K562 (cell line): ENCODE measurements around the gene NANS. TPM values are rescaled to one million over a fixed set of nuclear protein-coding genes. Genes with fewer than 3 reads are reported as not detected.

Experiments used
- BRF1 ChIP-seq: IDR thresholded peaks from 3 replicates; pipeline ENCODE4 v1.6.1; 2011; ENCODE audit warnings: borderline replicate concordance, mild to moderate bottlenecking; ENCODE audit not compliant: insufficient read length; ENCODE audit errors: extremely low read depth
- CC2D1A ChIP-seq: fragments of 450-650 bp; IDR thresholded peaks from 2 replicates; pipeline ENCODE4 v1.6.1; 2017; ENCODE audit warnings: mild to moderate bottlenecking
- NEUROD1 ChIP-seq: fragments of 150-350 bp; IDR thresholded peaks from 2 replicates; pipeline ENCODE4 v1.6.1; 2014; ENCODE audit warnings: borderline replicate concordance, low read length, low read depth; ENCODE audit not compliant: partially characterized antibody
- THRAP3 ChIP-seq: fragments of 450-650 bp; IDR thresholded peaks from 2 replicates; pipeline ENCODE4 v1.6.1; 2016; ENCODE audit warnings: mild to moderate bottlenecking, inconsistent platforms, borderline replicate concordance
- ZNF124 ChIP-seq: sonication (generic); formaldehyde crosslinking; IDR thresholded peaks from 2 replicates; pipeline ENCODE4 v1.8.1; 2022; ENCODE audit warnings: missing genetic modification reagents
- ZNF133 ChIP-seq: fragments of 250-450 bp; sonication (Bioruptor Pico); IDR thresholded peaks from 2 replicates; pipeline ENCODE4 v1.4.0; 2020; ENCODE audit warnings: mild to moderate bottlenecking
- ZNF408 ChIP-seq: fragments of 250-450 bp; sonication (Bioruptor Pico); IDR thresholded peaks from 2 replicates; pipeline ENCODE4 v1.4.0; 2020; ENCODE audit warnings: low read depth, mild to moderate bottlenecking, moderate library complexity
- ZNF696 ChIP-seq: fragments of 250-450 bp; sonication (Bioruptor Pico); conservative IDR thresholded peaks from 2 replicates; pipeline ENCODE4 v1.4.0; 2020; ENCODE audit warnings: mild to moderate bottlenecking, moderate library complexity
- polyA plus RNA-seq, 8 experiments: library from polyadenylated mRNA; depleted of rRNA in 4 of 8; stranded (reverse) in 5 of 8; unstranded in 3 of 8; fragments of >200 nt; fragmentation: Nextera tagmentation in 2 of 8; fragmentation: Illumina TruSeq in 1 of 8; extraction: Ambion mirVana in 2 of 8; extraction: Trizol in 1 of 8; gene quantifications; 2 replicates each; pipeline versions ENCODE4 v1.2.1 to v1.2.3, GENCODE V29; 2011 to 2014; ENCODE audit warnings: inconsistent platforms in 1 of 8, missing spikeins in 1 of 8
- total RNA-seq, 7 experiments: library from RNA; depleted of rRNA in 6 of 7; stranded (reverse); fragments of >200 nt in 6 of 7; fragmentation: Illumina TruSeq in 2 of 7; extraction: Trizol in 2 of 7; gene quantifications; 2 replicates each; pipeline versions ENCODE4 v1.2.1 to v1.2.3, GENCODE V29; 2011 to 2021; ENCODE audit warnings: low replicate concordance in 1 of 7
- TF ChIP-seq, protein P1 (sequence below), 2 experiments: fragments of 450-650 bp; IDR thresholded peaks; 2 replicates each; pipeline ENCODE4 v1.6.1; 2016; ENCODE audit warnings: mild to moderate bottlenecking in 2 of 2, borderline replicate concordance in 1 of 2, low read depth in 1 of 2, moderate library complexity in 1 of 2

NANS gene
- total and polyA plus RNA-seq, 9 of the 15 experiments (the other 6 are each of a cell fraction or from before 2014, with no cell fraction given), result 37.1 to 181 (median 137) TPM

DNA sequence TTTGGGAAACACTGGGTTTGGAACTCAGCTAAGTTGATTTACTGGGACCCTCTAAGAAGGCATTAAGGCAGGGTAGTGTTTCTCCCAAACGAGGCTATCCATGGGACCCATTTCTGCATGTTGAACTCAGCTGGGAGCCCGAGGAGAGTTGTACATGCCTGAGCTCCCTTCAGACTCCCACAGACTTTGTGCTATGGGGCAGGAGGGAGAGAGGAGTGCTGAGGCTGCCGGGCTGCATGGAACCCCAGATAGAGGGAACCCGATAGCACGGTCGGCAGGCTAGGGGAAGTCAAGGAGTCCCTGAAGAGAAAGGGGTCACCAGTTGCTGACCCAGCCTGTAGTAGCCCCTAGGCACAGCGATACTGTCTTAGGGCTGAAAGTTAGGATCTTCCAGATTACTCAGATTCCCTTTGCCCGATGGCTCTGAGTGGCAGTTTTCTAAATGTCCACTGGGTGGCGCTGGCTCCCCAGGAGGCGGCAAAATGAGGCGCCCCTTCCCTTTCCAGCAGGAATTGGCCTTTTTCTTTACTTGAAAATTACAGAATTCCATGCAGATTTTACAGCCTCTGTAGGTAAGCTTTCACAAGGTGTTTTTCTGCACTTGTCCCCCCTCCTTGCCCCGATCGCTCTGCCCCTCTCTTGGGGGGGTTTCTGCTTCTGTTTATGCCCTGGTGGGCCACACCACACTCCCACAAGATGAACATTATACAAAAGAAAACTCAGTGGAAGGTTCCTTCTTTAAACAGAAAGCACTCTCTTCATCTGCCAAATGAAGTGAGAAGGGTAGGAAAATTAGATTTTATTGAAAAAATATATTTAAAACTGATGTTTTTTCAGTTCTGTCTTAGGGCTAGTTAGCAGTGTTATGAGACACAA, 17.8 kb downstream of the NANS start (continued):
- TF ChIP-seq, protein P1, sequence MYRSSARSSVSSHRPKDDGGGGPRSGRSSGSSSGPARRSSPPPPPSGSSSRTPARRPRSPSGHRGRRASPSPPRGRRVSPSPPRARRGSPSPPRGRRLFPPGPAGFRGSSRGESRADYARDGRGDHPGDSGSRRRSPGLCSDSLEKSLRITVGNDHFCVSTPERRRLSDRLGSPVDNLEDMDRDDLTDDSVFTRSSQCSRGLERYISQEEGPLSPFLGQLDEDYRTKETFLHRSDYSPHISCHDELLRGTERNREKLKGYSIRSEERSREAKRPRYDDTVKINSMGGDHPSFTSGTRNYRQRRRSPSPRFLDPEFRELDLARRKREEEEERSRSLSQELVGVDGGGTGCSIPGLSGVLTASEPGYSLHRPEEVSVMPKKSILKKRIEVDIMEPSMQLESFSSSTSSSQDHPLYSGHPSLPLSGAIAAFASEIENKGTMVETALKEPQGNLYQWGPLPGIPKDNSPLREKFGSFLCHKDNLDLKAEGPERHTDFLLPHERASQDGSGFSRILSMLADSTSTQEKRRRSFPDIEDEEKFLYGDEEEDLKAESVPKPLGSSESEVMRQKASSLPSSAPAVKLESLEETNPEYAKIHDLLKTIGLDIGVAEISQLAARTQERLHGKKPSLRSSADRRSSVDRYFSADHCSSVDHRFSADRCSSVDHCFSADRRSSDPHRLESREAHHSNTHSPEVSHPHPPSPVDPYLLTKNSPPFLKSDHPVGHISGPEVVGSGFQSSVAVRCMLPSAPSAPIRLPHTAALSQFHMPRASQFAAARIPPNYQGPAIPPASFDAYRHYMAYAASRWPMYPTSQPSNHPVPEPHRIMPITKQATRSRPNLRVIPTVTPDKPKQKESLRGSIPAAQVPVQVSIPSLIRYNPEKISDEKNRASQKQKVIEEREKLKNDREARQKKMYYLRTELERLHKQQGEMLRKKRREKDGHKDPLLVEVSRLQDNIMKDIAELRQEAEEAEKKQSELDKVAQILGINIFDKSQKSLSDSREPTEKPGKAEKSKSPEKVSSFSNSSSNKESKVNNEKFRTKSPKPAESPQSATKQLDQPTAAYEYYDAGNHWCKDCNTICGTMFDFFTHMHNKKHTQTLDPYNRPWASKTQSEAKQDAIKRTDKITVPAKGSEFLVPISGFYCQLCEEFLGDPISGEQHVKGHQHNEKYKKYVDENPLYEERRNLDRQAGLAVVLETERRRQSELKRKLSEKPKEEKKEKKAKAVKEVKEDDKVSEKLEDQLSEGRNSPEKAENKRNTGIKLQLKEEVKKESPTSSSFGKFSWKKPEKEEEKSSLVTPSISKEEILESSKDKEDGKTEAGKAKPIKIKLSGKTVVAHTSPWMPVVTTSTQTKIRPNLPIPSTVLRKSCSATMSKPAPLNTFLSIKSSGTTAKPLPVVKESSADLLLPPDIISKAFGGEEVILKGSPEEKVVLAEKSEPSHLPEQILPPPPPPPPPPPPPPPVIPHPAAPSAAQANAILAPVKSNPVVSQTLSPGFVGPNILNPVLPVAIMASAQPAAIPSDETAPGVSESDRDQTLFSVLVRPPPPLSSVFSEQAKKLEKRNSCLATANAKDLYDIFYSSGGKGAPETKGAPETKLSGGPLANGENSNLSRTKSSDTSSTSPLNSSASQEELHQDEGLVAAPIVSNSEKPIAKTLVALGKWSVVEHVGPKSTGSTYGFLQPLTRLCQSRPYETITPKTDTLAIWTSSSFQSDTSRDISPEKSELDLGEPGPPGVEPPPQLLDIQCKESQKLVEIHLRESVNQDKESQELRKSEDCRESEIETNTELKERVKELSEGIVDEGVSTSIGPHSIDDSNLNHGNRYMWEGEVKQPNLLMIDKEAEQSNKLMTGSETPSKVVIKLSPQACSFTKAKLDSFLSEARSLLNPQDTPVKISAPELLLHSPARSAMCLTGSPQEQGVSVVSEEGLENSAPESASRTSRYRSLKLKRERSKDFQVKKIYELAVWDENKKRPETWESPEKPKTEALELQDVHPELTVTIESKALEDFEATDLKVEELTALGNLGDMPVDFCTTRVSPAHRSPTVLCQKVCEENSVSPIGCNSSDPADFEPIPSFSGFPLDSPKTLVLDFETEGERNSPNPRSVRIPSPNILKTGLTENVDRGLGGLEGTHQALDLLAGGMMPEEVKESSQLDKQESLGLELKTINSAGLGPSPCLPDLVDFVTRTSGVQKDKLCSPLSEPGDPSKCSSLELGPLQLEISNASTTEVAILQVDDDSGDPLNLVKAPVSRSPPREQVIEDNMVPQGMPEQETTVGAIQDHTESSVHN (IDR thresholded peaks at IDR 0.05; ENCODE audit: borderline replicate concordance in 1 of 2, low read depth in 1 of 2), result no peak
- TF ChIP-seq BRF1 (no peak), THRAP3 (no peak), ZNF133 (CRISPR knock-in tag) (no peak), ZNF408 (CRISPR knock-in tag) (no peak), ZNF696 (CRISPR knock-in tag) (no peak), NEUROD1 (no peak), ZNF124 (no peak), CC2D1A (no peak)
- TF ChIP-seq, all 486 proteins: peak for 22
